ENCODE data around the gene MYBPC3. TPM values are rescaled to one million over a fixed set of nuclear protein-coding genes. Genes with fewer than 3 reads are reported as not detected.
"Not testable (repeated sequence)": the region's sequence is repeated elsewhere in the genome, so short reads cannot be mapped to it uniquely, and the experiment has no call there.

MYBPC3 gene
- total RNA-seq, 2 experiments from 2014 or later = not detected

DNA sequence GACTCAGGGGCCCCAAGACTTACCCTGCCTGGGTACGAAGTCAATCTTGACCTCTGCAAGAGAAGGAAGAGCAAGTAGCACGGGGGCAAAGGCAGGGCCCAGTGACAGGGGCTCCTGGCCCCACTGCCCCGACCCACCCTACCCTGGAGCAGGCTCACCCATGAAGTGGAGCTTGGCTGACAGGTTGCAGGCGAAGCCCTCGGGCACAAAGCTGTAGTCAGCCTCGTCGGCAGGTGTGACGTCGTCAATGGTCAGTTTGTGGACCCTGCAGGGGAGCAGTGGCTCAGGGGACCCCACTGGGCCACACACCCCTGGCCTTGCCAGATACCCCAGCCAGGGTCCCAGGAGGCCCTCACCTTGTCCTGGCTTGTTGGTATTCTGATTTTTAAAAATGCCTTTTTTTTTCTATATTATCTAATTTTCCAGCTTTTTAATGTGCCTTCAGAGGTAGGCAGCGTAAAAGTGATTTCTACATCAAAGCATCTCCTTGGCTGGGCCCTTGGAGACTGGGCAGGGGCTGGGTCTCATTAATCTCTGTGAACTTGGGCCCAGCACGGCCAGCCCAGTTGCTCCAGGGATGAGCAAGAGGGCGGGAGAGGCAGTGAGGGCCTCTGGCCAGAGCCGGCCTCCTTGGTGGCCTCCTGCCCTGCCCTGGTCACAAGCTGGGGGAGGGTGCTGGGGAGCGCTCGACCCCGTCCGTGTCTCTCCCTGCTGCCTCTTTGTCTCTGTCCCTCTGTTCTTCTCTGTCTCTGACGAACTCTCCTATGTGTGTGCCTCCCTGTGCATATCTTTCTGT lies 11.3 kb downstream of the MYBPC3 start:
- H3K27ac Mint-ChIP-seq = no peak overlapping the region
- CTCF ChIA-PET = no interaction called here

DNA sequence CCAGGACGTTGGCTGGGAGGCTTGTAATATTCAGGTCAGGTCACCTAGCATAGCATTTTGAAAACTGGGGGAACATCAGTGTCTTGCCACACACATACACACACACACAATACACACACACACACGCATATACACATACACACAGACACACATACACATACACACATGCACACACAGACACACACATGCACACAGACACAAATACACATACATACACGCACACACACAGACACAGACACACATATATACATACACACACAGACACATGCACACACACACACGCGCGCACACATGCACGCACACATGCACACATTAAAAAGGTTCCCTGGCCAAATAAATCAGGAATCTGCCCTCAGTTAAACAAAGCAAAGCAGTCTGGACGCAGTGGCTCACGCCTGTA lies 12.5 kb downstream of the MYBPC3 start:
- CTCF ChIA-PET = no interaction called here
- H3K4me3 Mint-ChIP-seq = no peak overlapping the region
- no peak for DNase-seq
- H3K27me3 Mint-ChIP-seq (ENCODE audit: low read depth) = no peaks in the 10 kb centered on the region
- H3K36me3 Mint-ChIP-seq (ENCODE audit: low read depth) = no peaks in the 10 kb centered on the region
- H3K27ac Mint-ChIP-seq = no peak overlapping the region
- no peaks in the 10 kb centered on the region for H3K9me3 Mint-ChIP-seq
- no peaks in the 10 kb centered on the region for H3K4me1 Mint-ChIP-seq (ENCODE audit: low read depth)
- intact Hi-C loops (cut with micrococcal nuclease) = no loop called here

More for the DNA sequence above, 11.3 kb downstream of the MYBPC3 start:
- intact Hi-C loops (cut with micrococcal nuclease) = no loop called here
- no peaks in the 10 kb centered on the region for H3K9me3 Mint-ChIP-seq
- DNase-seq = no peak
- H3K4me3 Mint-ChIP-seq = no peak overlapping the region
- H3K27me3 Mint-ChIP-seq (ENCODE audit: low read depth) = no peaks in the 10 kb centered on the region
- no peaks in the 10 kb centered on the region for H3K4me1 Mint-ChIP-seq (ENCODE audit: low read depth)
- no peaks in the 10 kb centered on the region for H3K36me3 Mint-ChIP-seq (ENCODE audit: low read depth)

DNA sequence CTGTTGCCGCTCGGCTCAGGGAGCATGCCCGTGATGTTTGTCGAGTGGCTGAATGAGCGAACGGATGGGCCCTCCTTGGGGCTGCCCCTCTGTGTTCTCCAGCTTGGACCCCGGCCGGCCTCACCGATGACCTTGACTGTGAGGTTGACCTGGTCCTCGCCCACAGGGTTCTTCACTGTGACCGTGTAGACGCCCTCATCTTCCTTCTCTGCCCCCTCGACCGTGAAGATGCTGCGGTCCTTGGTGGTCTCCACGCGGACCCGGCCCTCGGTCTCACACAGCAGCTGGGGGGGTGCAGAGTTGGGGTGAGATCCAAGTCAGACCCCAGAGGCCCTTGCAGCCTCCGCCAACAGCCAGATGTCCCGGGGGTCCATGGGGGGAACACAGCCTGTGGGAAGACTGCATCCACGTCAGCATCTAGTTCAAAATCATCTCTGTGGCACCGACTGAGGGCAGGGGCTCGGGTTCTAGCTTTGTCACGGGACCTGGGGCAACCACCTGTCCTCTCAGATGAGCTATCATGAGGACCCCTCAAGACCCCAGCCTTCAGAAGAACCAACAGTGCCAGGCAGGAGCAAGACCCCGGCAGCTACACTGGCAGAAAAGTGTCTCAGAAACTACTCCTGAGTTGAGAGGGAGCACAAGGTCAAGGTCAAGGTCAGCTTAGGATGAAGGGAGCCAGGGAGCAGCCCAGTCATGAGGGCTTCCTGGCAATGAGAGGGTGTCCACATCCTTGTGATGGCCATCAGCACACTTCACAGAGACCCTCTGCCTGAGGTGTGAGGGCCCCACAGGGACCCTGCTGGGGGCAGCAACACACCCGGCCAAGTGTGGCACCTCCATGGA lies 13.9 kb downstream of the MYBPC3 start:
- no peak overlapping the region for H3K27ac Mint-ChIP-seq
- no peaks in the 10 kb centered on the region for H3K27me3 Mint-ChIP-seq (ENCODE audit: low read depth)
- H3K4me1 Mint-ChIP-seq (ENCODE audit: low read depth) = no peaks in the 10 kb centered on the region
- H3K36me3 Mint-ChIP-seq (ENCODE audit: low read depth) = no peaks in the 10 kb centered on the region
- H3K9me3 Mint-ChIP-seq = no peaks in the 10 kb centered on the region
- no peak for DNase-seq
- no peak overlapping the region for H3K4me3 Mint-ChIP-seq
- intact Hi-C loops (cut with micrococcal nuclease) = no loop called here
- CTCF ChIA-PET = no interaction called here

DNA sequence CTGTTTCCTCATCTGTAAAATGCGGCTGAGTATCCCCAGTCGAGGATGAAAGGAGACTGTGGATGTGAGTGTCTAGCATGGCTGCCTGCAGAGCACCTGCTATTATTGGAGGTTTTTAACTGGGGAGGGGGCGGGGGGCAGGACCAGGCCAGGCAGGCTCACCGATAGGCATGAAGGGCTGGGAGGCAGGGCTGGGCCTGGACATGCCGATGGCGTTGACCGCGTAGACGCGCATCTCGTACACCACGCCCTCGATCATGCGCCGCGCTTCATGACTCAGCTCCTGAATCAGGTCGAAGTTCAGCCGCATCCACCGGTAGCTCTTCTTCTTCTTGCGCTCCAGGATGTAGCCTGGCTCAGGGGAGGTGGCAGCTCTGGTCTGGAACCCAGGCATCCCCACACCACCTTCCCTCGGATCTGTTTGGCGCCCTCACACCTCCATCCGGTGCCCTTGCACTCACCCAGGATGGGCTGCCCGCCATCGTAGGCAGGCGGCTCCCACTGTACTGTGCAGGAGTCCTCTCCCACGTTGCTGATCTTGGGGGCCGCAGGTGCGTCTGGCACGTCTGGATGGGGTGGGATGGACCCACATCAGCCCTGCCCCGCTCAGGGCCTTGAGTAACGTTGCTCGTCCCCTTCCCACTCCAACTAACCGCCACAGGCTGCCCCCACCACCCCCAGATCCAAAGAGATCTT lies 15.1 kb downstream of the MYBPC3 start:
- intact Hi-C loops (cut with micrococcal nuclease) = no loop called here
- DNase-seq = no peak
- no peak overlapping the region for H3K27ac Mint-ChIP-seq
- H3K4me1 Mint-ChIP-seq (ENCODE audit: low read depth) = no peaks in the 10 kb centered on the region
- no peak overlapping the region for H3K4me3 Mint-ChIP-seq
- no peaks in the 10 kb centered on the region for H3K9me3 Mint-ChIP-seq
- no peaks in the 10 kb centered on the region for H3K36me3 Mint-ChIP-seq (ENCODE audit: low read depth)
- H3K27me3 Mint-ChIP-seq (ENCODE audit: low read depth) = no peaks in the 10 kb centered on the region
- CTCF ChIA-PET = no interaction called here

DNA sequence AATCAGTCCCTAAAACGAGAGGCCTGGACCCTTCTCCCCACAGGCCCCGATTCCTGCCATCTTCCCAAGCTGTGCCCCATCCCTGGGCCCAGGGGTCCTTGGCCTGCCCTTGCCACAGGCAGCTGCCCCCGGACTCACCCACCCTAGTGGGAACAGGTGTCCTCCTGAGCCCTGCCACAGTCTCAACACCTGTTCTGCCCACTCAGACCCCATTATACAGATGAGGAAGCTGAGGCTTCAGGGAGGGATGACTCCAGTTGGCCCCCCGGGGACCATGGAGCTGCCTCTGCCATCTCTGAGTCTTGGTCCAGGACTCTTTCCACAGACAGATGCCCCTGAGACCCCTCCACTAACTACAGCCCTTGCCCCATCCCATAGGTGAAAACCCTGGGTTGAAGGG lies 15.9 kb downstream of the MYBPC3 start:
- DNase-seq = no peak
- CTCF ChIA-PET = interaction anchor here (1.4 kb wide), 1 partner anchor 37 kb away, joined by 4 read pairs; no protein-coding TSS in a partner anchor
- no peaks in the 10 kb centered on the region for H3K4me1 Mint-ChIP-seq (ENCODE audit: low read depth)
- H3K36me3 Mint-ChIP-seq (ENCODE audit: low read depth) = no peaks in the 10 kb centered on the region
- no peak overlapping the region for H3K27ac Mint-ChIP-seq
- intact Hi-C loops (cut with micrococcal nuclease) = no loop called here
- no peaks in the 10 kb centered on the region for H3K9me3 Mint-ChIP-seq
- no peaks in the 10 kb centered on the region for H3K27me3 Mint-ChIP-seq (ENCODE audit: low read depth)
- H3K4me3 Mint-ChIP-seq = no peak overlapping the region

DNA sequence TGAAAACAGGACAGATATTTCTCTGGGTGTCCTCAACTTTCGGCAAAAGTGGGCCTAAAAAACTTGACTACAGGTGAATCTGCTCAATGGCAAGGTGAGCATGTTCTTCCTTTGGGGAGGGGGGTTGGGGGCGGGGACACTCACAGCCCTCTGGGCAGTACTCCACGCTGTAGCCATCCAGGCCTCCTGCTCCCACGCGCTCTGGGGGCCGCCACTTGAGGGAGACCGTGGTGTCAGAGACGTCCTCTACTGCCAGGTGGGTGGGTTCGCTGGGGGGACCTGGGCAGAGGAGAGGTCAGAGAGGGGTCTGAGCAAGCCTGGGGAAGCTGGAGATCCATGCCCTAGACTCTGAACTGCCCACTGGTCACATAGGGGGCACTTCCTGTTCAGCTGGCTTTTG lies 16.8 kb downstream of the MYBPC3 start:
- intact Hi-C loops (cut with micrococcal nuclease) = no loop called here
- Mint-ChIP-seq H3K4me3 (no peak overlapping the region), H3K4me1 (ENCODE audit: low read depth) (no peaks in the 10 kb centered on the region), H3K27me3 (ENCODE audit: low read depth) (no peaks in the 10 kb centered on the region), H3K36me3 (ENCODE audit: low read depth) (no peaks in the 10 kb centered on the region), H3K27ac (no peak overlapping the region), H3K9me3 (no peaks in the 10 kb centered on the region)
- no peak for DNase-seq
- CTCF ChIA-PET = interaction anchor here (1.4 kb wide), 1 partner anchor 38 kb away, joined by 4 read pairs; no protein-coding TSS in a partner anchor

DNA sequence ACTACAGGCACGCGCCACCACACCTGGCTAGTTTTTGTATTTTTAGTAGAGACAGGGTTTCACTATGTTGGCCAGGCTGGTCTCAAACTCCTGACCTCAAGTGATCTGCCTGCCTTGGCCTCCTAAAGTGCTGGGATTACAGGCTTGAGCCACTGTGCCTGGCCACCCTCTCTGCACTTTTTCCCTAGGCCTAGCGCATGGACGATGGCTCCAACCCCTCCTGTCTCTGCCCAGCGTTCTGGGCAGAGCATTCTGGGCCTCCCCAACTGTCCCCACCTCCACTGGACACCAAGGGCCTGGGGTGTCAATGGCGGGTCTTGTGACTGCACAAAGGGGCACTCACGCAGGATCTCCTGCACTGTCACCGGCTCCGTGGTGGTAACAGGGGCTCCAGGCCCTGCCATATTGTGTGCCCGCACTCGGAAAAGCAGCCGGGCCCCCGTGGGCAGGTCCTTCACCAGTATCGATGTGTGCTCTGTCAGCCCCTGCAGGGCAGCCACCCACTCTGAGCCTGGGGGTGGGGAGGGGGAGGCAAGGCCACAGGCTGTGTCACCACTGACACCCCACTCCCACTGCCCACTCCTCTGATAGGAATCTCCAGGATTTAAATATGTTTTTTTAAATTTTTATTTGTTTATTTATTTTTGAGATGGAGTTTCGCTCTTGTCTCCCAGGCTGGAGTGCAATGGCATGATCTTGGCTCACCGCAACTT lies 17.6 kb downstream of the MYBPC3 start:
- intact Hi-C loops (cut with micrococcal nuclease); H3K4me1 Mint-ChIP-seq (ENCODE audit: low read depth); H3K27ac Mint-ChIP-seq; H3K27me3 Mint-ChIP-seq (ENCODE audit: low read depth); H3K4me3 Mint-ChIP-seq; DNase-seq; H3K36me3 Mint-ChIP-seq (ENCODE audit: low read depth); H3K9me3 Mint-ChIP-seq: not testable (repeated sequence)
- CTCF ChIA-PET = interaction anchor here (0.8 kb wide), 1 partner anchor 76 kb away, joined by 3 read pairs; no protein-coding TSS in a partner anchor

DNA sequence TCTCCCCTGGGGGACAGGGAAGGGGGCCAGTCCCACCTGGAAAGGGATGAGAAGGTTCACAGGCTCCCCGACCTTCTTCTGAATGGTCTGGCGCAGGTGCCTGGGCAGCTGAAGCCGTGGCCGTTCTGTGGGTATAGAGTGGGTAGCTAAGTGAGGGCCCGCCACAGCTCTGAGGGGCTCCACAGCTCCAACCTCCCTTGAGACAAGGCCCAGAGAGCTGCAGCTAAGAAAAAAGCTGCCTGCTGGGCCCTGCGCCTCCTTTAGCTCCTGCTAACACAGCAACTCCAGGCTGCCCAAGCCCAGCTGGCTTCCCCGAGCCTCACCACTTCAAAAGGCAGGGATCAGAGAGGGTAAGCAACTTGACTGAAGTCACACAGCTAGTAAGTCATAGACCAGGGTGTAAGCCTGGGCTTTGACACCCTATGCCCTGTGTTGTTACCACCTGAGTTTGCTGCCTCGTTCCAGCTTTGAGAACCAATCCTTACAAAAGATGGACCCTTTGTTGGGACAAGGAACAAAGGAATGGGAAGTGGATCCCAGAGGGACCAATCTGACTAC lies 18.5 kb downstream of the MYBPC3 start:
- H3K27ac Mint-ChIP-seq = no peak overlapping the region
- no peaks in the 10 kb centered on the region for H3K4me1 Mint-ChIP-seq (ENCODE audit: low read depth)
- intact Hi-C loops (cut with micrococcal nuclease) = no loop called here
- CTCF ChIA-PET = interaction anchor here (0.8 kb wide), 2 partner anchors 77 to 79 kb away, joined by 3 read pairs; no protein-coding TSS in a partner anchor
- H3K9me3 Mint-ChIP-seq = no peaks in the 10 kb centered on the region
- no peak overlapping the region for H3K4me3 Mint-ChIP-seq
- no peaks in the 10 kb centered on the region for H3K27me3 Mint-ChIP-seq (ENCODE audit: low read depth)
- no peaks in the 10 kb centered on the region for H3K36me3 Mint-ChIP-seq (ENCODE audit: low read depth)
- DNase-seq = no peak

DNA sequence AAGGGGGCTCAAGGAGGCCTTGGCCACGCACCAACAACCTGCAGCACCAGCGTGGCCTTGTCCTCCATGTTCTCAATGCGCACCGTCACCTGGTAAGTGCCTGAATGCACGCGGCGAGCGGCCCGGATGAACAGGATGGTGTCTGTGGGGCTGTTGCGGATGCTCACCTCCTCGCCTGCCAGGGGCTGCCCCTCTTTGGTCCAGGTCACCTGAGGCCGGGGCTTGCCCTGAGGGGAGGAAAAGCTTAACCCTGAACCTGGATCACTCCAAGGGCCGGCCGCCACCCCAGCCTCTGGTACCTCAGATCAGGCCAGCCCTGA lies 19.0 kb downstream of the MYBPC3 start:
- Mint-ChIP-seq H3K27ac (no peak overlapping the region), H3K9me3 (no peaks in the 10 kb centered on the region), H3K4me3 (no peak overlapping the region), H3K4me1 (ENCODE audit: low read depth) (no peaks in the 10 kb centered on the region), H3K36me3 (ENCODE audit: low read depth) (no peaks in the 10 kb centered on the region), H3K27me3 (ENCODE audit: low read depth) (no peaks in the 10 kb centered on the region)
- CTCF ChIA-PET = interaction anchor here (0.8 kb wide), 1 partner anchor 79 kb away, joined by 3 read pairs; no protein-coding TSS in a partner anchor
- intact Hi-C loops (cut with micrococcal nuclease) = no loop called here
- no peak for DNase-seq

DNA sequence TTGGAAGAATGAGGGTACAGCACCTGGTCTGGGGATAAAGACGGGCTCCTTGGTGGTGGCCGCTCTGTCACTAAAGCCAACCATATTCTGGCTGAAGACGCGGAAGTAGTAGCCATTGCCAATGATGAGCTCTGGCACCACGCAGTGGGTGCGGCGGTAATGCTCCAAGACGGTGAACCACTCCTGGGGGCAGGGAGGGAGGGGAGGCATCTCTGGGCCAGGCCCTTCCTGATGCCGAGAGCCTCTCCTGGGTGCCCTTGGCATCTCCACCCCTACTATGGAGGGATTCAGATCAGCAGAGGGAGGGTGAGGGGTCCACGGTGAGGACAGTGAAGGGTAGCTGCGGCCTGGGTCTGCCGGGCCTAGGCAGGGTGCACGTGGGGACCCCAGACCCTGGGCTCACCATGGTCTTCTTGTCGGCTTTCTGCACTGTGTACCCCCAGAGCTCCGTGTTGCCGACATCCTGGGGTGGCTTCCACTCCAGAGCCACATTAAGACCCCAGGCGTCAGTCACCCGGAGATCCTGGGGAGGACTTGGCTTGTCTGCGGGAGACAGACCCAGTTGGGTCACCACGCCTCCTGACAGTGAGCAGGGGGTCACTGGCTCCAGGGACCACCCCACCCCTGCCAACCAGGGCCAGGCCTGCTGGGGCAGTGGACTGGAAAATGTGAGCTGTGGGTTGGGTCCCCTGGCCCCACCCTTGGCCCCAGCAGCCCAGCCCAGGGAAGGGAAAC lies 19.5 kb downstream of the MYBPC3 start:
- CTCF ChIA-PET = no interaction called here
- H3K4me3 Mint-ChIP-seq = no peak overlapping the region
- no peaks in the 10 kb centered on the region for H3K4me1 Mint-ChIP-seq (ENCODE audit: low read depth)
- H3K9me3 Mint-ChIP-seq = no peaks in the 10 kb centered on the region
- H3K36me3 Mint-ChIP-seq (ENCODE audit: low read depth) = no peaks in the 10 kb centered on the region
- H3K27me3 Mint-ChIP-seq (ENCODE audit: low read depth) = no peaks in the 10 kb centered on the region
- DNase-seq = no peak
- H3K27ac Mint-ChIP-seq = no peak overlapping the region
- intact Hi-C loops (cut with micrococcal nuclease) = no loop called here

DNA sequence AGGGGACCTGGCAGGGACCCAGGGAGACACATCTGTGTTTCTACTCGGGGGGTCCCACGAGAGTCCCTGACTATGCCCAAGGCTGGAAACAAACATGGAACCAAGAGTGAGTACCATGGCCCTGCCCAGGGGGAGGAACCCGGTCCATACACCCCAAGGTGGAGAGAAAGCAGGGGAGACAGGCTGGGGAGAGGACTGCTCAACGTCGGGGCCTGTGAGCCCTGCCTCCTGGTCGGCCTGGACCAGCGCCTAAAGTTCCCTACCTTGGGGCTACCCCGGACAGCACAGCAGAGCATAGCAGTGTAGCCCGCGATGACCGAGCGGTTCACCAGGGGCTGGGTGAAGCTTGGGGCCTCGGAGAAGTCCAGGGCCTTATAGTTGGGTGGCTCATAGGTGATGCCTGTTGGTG lies 20.2 kb downstream of the MYBPC3 start:
- no peak for DNase-seq
- no peak overlapping the region for H3K27ac Mint-ChIP-seq
- H3K36me3 Mint-ChIP-seq (ENCODE audit: low read depth) = peaks cover 2% of the 10 kb centered on the region
- H3K4me3 Mint-ChIP-seq = no peak overlapping the region
- H3K4me1 Mint-ChIP-seq (ENCODE audit: low read depth) = no peaks in the 10 kb centered on the region
- H3K9me3 Mint-ChIP-seq = no peaks in the 10 kb centered on the region
- no peaks in the 10 kb centered on the region for H3K27me3 Mint-ChIP-seq (ENCODE audit: low read depth)
- CTCF ChIA-PET = no interaction called here
- intact Hi-C loops (cut with micrococcal nuclease) = no loop called here

Measured in activated naive CD4-positive, alpha-beta T cell treated with anti-CD3 and anti-CD28 coated beads for 36 hours (primary cell).